ENCODE results near the gene STK16. TPM values are rescaled to one million over a fixed set of nuclear protein-coding genes. Genes with fewer than 3 reads are reported as not detected.

The STK16 gene
- total RNA-seq, result 21.9 and 31.5 TPM in 2 replicates

GRCh38 chr2:219245148-219245898 is at the start of gene STK16, which contains the start of gene GLB1L:
Gene STK16 (plus strand): TSS chr2:219245479. CDS start chr2:219246000, 521 bp downstream.
Gene GLB1L (minus strand): TSS chr2:219245444. CDS start chr2:219243573, 1,871 bp downstream.

GRCh38 chr2:219206328-219207133 is 38.7 kb upstream of the STK16 start, which contains the start of gene ZFAND2B:
Gene ZFAND2B (plus strand): TSS chr2:219206782. CDS start chr2:219206988, 206 bp downstream.

GRCh38 chr2:219218732-219219701 is 26.3 kb upstream of the STK16 start, which contains the start of gene ABCB6:
Gene ABCB6 (minus strand): TSS chr2:219218958. CDS start chr2:219218673, 285 bp downstream.

GRCh38 chr2:219229305-219230058 is 15.8 kb upstream of the STK16 start, which contains the start of the genes ANKZF1 and ATG9A:
Gene ANKZF1 (plus strand): TSS chr2:219229806. CDS start chr2:219230258, 452 bp downstream.
Gene ATG9A (minus strand): TSS chr2:219229636. CDS start chr2:219228024, 1,612 bp downstream.

GRCh38 chr2:219252900-219253752 is 7.8 kb downstream of the STK16 start, which contains the start of gene TUBA4B:
Gene TUBA4B (plus strand): TSS chr2:219253243. CDS start chr2:219253408, 165 bp downstream.

GRCh38 chr2:219253753-219254589 is 8.7 kb downstream of the STK16 start, which contains the start of gene TUBA4A:
Gene TUBA4A (minus strand): TSS chr2:219253918. CDS start chr2:219253858, 60 bp downstream.

GRCh38 chr2:219279151-219279915 is 34.1 kb downstream of the STK16 start, which contains the start of gene DNAJB2:
Gene DNAJB2 (plus strand): TSS chr2:219279366. CDS start chr2:219279834, 468 bp downstream.

Small RNAs within 50 kb of the gene (small RNA-seq; reads per million reads assigned to genes)
- gene MIR153-1, result not detected

Other genes with a start within 250 kb of the STK16 start
- not detected in 2 replicates for gene CFAP65, start 204.0 kb upstream of the STK16 start, total RNA-seq
- 0.33 TPM in 1 of 2 replicates, not detected in the other for gene IHH, start 184.6 kb upstream of the STK16 start, total RNA-seq
- gene NHEJ1, start 84.7 kb upstream of the STK16 start, total RNA-seq, result 19.3 and 23.3 TPM in 2 replicates
- 2.3 and 2.6 TPM in 2 replicates for gene SLC23A3, start 75.5 kb upstream of the STK16 start, total RNA-seq
- gene CNPPD1, start 68.6 kb upstream of the STK16 start, total RNA-seq, result 25.2 TPM in 2 replicates
- gene RETREG2, start 67.2 kb upstream of the STK16 start, total RNA-seq, result 55.8 and 64.0 TPM in 2 replicates
- gene ZFAND2B, start 38.7 kb upstream of the STK16 start, total RNA-seq, result 20.3 and 22.2 TPM in 2 replicates
- gene ABCB6, start 26.5 kb upstream of the STK16 start, total RNA-seq, result 15.7 and 18.9 TPM in 2 replicates
- 66.6 and 70.7 TPM in 2 replicates for gene ATG9A, start 15.8 kb upstream of the STK16 start, total RNA-seq
- gene ANKZF1, start 15.7 kb upstream of the STK16 start, total RNA-seq, result 18.5 and 22.5 TPM in 2 replicates
- 5.7 and 6.9 TPM in 2 replicates for gene GLB1L, start within 50 bp of the STK16 start, total RNA-seq
- not detected in 2 replicates for gene TUBA4B, start 7.8 kb downstream of the STK16 start, total RNA-seq
- gene TUBA4A, start 8.4 kb downstream of the STK16 start, total RNA-seq, result 24.8 and 25.0 TPM in 2 replicates
- gene DNAJB2, start 33.9 kb downstream of the STK16 start, total RNA-seq, result 19.6 and 24.5 TPM in 2 replicates
- not detected in 2 replicates for gene PTPRN, start 63.9 kb downstream of the STK16 start, total RNA-seq
- gene RESP18, start 87.3 kb downstream of the STK16 start, total RNA-seq, result not detected in 2 replicates
- 57.2 and 60.8 TPM in 2 replicates for gene DNPEP, start 142.4 kb downstream of the STK16 start, total RNA-seq
- under 0.01 TPM in 1 of 2 replicates, not detected in the other for gene DES, start 172.9 kb downstream of the STK16 start, total RNA-seq
- under 0.01 and 1.4 TPM in 2 replicates for gene SPEG, start 189.4 kb downstream of the STK16 start, total RNA-seq

Data from vein endothelial cell (primary cell).